ENCODE measurements around the gene STEAP1.
"Not testable (repeated sequence)": the region's sequence is repeated elsewhere in the genome, so short reads cannot be mapped to it uniquely, and the experiment has no call there.

The STEAP1 gene

GRCh38 chr7:90173127-90173844, 19.0 kb downstream of the STEAP1 start:
- no peak for DNase-seq (ENCODE audit: low read depth in 3 of 3)

- DNase-seq (ENCODE audit: low read depth in 3 of 3) = no peak
These were observed 21.4 kb downstream of the STEAP1 start for GRCh38 chr7:90175667-90176066.

GRCh38 chr7:90176195-90176594, 21.9 kb downstream of the STEAP1 start:
- DNase-seq (ENCODE audit: low read depth in 3 of 3) = no peak

- DNase-seq (ENCODE audit: low read depth in 3 of 3) = no peak
These were observed 23.9 kb downstream of the STEAP1 start for GRCh38 chr7:90178166-90178565.

GRCh38 chr7:90178679-90179278, 24.5 kb downstream of the STEAP1 start:
- no peak for DNase-seq (ENCODE audit: low read depth in 3 of 3)

GRCh38 chr7:90180011-90180585, 25.8 kb downstream of the STEAP1 start:
- no peak for DNase-seq (ENCODE audit: low read depth in 3 of 3)

- no peak for DNase-seq (ENCODE audit: low read depth in 3 of 3)
These were observed 26.4 kb downstream of the STEAP1 start for GRCh38 chr7:90180649-90181048.

- no peak for DNase-seq (ENCODE audit: low read depth in 3 of 3)
These were observed 27.2 kb downstream of the STEAP1 start for GRCh38 chr7:90181485-90181884.

GRCh38 chr7:90186290-90186689, 32.0 kb downstream of the STEAP1 start:
- not testable (repeated sequence) for DNase-seq (ENCODE audit: low read depth in 3 of 3)

GRCh38 chr7:90187507-90188050, 33.3 kb downstream of the STEAP1 start:
- DNase-seq (ENCODE audit: low read depth in 3 of 3) = no peak

GRCh38 chr7:90188281-90188680, 34.0 kb downstream of the STEAP1 start:
- no peak for DNase-seq (ENCODE audit: low read depth in 3 of 3)

- DNase-seq (ENCODE audit: low read depth in 3 of 3) = no peak
These were observed 36.7 kb downstream of the STEAP1 start for GRCh38 chr7:90190995-90191394.

- no peak for DNase-seq (ENCODE audit: low read depth in 3 of 3)
These were observed 37.4 kb downstream of the STEAP1 start for GRCh38 chr7:90191648-90192047.

GRCh38 chr7:90192876-90193750, 38.8 kb downstream of the STEAP1 start:
- DNase-seq (ENCODE audit: low read depth in 3 of 3) = no peak

GRCh38 chr7:90194911-90195809, 40.9 kb downstream of the STEAP1 start:
- no peak for DNase-seq (ENCODE audit: low read depth in 3 of 3)

GRCh38 chr7:90201500-90202195, 47.4 kb downstream of the STEAP1 start:
- no peak for DNase-seq (ENCODE audit: low read depth in 3 of 3)

- no peak for DNase-seq (ENCODE audit: low read depth in 3 of 3)
These were observed 53.7 kb downstream of the STEAP1 start for GRCh38 chr7:90207956-90208355.

- no peak for DNase-seq (ENCODE audit: low read depth in 3 of 3)
These were observed 55.5 kb downstream of the STEAP1 start for GRCh38 chr7:90209776-90210175.

- no peak for DNase-seq (ENCODE audit: low read depth in 3 of 3)
These were observed 56.2 kb downstream of the STEAP1 start for GRCh38 chr7:90210475-90210874.

- DNase-seq (ENCODE audit: low read depth in 3 of 3) = no peak
These were observed 56.7 kb downstream of the STEAP1 start for GRCh38 chr7:90210981-90211380.

All from stimulated activated CD4-positive, alpha-beta T cell treated with anti-CD3 and anti-CD28 coated beads, TNF-alpha, amount 100 ng/mL, for 48 hours (primary cell).